Activated CD8-positive, alpha-beta T cell treated with anti-CD3 and anti-CD28 coated beads for 36 hours (primary cell): ENCODE results near the gene LRRC7. TPM values are rescaled to one million over a fixed set of nuclear protein-coding genes. Genes with fewer than 3 reads are reported as not detected.

Experiments
- ATAC-seq: fragments of 200-7000 bp; cut with Tn5 transposase; one replicate; pipeline ENCODE4 v1.10.0; 2021; ENCODE audit warnings: mild to moderate bottlenecking, moderate library complexity
- CTCF ChIA-PET: fragments of 350-600 bp; sonication (Branson Sonifier 250); formaldehyde crosslinking; loops from one replicate; lab custom pipeline; 2021; ENCODE audit warnings: antibody characterized with exemption; lab: Charles Lee
- POLR2A ChIA-PET: fragments of 350-600 bp; sonication (Branson Sonifier 250); formaldehyde crosslinking; loops from one replicate; lab custom pipeline; 2021; ENCODE audit warnings: antibody characterized with exemption; lab: Charles Lee
- DNase-seq: peaks from one replicate; pipeline ENCODE4 v3.0.0-alpha.2; 2020
- H3K27ac Mint-ChIP-seq: one replicate; pipeline ENCODE4 v1.8.0; 2021; ENCODE audit warnings: mild to moderate bottlenecking, mixed read lengths
- H3K27me3 Mint-ChIP-seq: one replicate; pipeline ENCODE4 v1.8.0; 2021; ENCODE audit warnings: mixed read lengths
- H3K36me3 Mint-ChIP-seq: one replicate; pipeline ENCODE4 v1.8.0; 2021; ENCODE audit warnings: low read depth, mixed read lengths
- H3K4me1 Mint-ChIP-seq: one replicate; pipeline ENCODE4 v1.8.0; 2021; ENCODE audit warnings: low read depth, mixed read lengths
- H3K4me3 Mint-ChIP-seq: one replicate; pipeline ENCODE4 v1.8.0; 2021; ENCODE audit warnings: mild to moderate bottlenecking, moderate library complexity, mixed read lengths
- H3K9me3 Mint-ChIP-seq: one replicate; pipeline ENCODE4 v1.8.0; 2021; ENCODE audit warnings: mixed read lengths
- intact Hi-C: fragments of 100-400 bp; cut with micrococcal nuclease; formaldehyde crosslinking; loops from one replicate; pipeline ENCODE4 v1.10.0; 2022
- total RNA-seq, 2 experiments: library from RNA; stranded (reverse); gene quantifications; one replicate each; pipeline ENCODE4 v1.2.3, GENCODE V29; 2021
- TF ChIP-seq, protein P1 (sequence below): fragments of 200-600 bp; IDR thresholded peaks from one replicate; pipeline ENCODE4 v1.8.0; 2022; ENCODE audit warnings: antibody characterized with exemption, mild to moderate bottlenecking

The LRRC7 gene
- total RNA-seq, 2 experiments from 2014 or later: 0.27 to 0.29 TPM

GRCh38 chr1:69827732-69828131, 260.0 kb downstream of the LRRC7 start:
- H3K9me3 Mint-ChIP-seq: peaks cover 2% of the 10 kb centered on the region
- TF ChIP-seq, protein P1, sequence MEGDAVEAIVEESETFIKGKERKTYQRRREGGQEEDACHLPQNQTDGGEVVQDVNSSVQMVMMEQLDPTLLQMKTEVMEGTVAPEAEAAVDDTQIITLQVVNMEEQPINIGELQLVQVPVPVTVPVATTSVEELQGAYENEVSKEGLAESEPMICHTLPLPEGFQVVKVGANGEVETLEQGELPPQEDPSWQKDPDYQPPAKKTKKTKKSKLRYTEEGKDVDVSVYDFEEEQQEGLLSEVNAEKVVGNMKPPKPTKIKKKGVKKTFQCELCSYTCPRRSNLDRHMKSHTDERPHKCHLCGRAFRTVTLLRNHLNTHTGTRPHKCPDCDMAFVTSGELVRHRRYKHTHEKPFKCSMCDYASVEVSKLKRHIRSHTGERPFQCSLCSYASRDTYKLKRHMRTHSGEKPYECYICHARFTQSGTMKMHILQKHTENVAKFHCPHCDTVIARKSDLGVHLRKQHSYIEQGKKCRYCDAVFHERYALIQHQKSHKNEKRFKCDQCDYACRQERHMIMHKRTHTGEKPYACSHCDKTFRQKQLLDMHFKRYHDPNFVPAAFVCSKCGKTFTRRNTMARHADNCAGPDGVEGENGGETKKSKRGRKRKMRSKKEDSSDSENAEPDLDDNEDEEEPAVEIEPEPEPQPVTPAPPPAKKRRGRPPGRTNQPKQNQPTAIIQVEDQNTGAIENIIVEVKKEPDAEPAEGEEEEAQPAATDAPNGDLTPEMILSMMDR: no peak
- H3K36me3 Mint-ChIP-seq: no peaks in the 10 kb centered on the region
- no peaks in the 10 kb centered on the region for H3K4me1 Mint-ChIP-seq
- ChIA-PET POLR2A (no interaction called here), CTCF (no interaction called here)
- H3K27me3 Mint-ChIP-seq: no peaks in the 10 kb centered on the region
- DNase-seq (no peak), ATAC-seq (no peak)
- no peak overlapping the region for H3K4me3 Mint-ChIP-seq
- intact Hi-C loops: no loop called here
- no peak overlapping the region for H3K27ac Mint-ChIP-seq

GRCh38 chr1:69833536-69833935, 265.8 kb downstream of the LRRC7 start:
- Mint-ChIP-seq H3K4me1 (no peaks in the 10 kb centered on the region), H3K4me3 (no peak overlapping the region), H3K9me3 (peaks cover 2% of the 10 kb centered on the region), H3K36me3 (no peaks in the 10 kb centered on the region), H3K27ac (no peak overlapping the region), H3K27me3 (no peaks in the 10 kb centered on the region)
- intact Hi-C loops: no loop called here
- DNase-seq (no peak), ATAC-seq (no peak)
- ChIA-PET POLR2A (no interaction called here), CTCF (no interaction called here)
- TF ChIP-seq, protein P1: no peak

- no peaks in the 10 kb centered on the region for H3K4me1 Mint-ChIP-seq
- H3K27me3 Mint-ChIP-seq: no peaks in the 10 kb centered on the region
- DNase-seq (no peak), ATAC-seq (no peak)
- no peak overlapping the region for H3K27ac Mint-ChIP-seq
- CTCF ChIA-PET: no interaction called here
- intact Hi-C loops: no loop called here
- POLR2A ChIA-PET: no interaction called here
- peaks cover 2% of the 10 kb centered on the region for H3K9me3 Mint-ChIP-seq
- H3K4me3 Mint-ChIP-seq: no peak overlapping the region
- no peaks in the 10 kb centered on the region for H3K36me3 Mint-ChIP-seq
- TF ChIP-seq, protein P1: no peak
Observed at GRCh38 chr1:69834336-69834735, 266.6 kb downstream of the LRRC7 start.

- no peaks in the 10 kb centered on the region for H3K4me1 Mint-ChIP-seq
- DNase-seq (no peak), ATAC-seq (no peak)
- H3K36me3 Mint-ChIP-seq: no peaks in the 10 kb centered on the region
- H3K9me3 Mint-ChIP-seq: peaks cover 2% of the 10 kb centered on the region
- ChIA-PET POLR2A (no interaction called here), CTCF (no interaction called here)
- H3K27me3 Mint-ChIP-seq: no peaks in the 10 kb centered on the region
- TF ChIP-seq, protein P1: no peak
- intact Hi-C loops: no loop called here
- H3K4me3 Mint-ChIP-seq: no peak overlapping the region
- no peak overlapping the region for H3K27ac Mint-ChIP-seq
Observed at GRCh38 chr1:69835955-69836354, 268.2 kb downstream of the LRRC7 start.

DNA sequence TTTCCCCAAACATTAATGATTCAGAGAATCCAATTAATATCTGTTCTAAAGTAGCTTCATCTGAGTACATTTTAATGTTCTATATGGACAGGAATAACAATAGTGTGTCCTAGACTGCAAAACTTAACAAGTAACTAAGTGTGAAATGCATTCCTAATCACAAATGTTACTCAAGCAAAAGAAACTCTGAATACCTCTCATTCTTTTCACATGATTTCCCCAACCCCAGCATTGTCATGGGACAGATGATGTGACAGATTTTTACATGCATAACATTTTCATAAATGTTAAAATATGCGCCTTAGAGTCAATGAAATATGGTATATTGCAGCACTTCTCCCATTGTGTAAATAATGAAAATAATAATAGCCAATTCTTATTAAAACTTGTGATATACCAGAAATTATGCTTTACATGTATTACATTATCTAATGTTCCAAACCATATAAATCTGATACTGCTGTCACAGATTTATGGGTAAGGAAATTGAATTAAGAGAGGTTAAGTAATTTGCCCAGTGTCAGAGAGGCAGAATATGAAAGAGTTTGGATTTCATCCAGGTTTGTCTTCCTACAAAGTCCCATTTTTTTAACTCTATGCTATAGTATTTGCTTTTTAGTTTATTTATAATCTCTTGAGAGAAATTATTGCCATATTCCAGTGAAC, 269.4 kb downstream of the LRRC7 start:
- no peaks in the 10 kb centered on the region for H3K36me3 Mint-ChIP-seq
- DNase-seq: no peak
- intact Hi-C loops: no loop called here
- ChIA-PET CTCF (no interaction called here), POLR2A (no interaction called here)
- H3K4me1 Mint-ChIP-seq: no peaks in the 10 kb centered on the region
- H3K27me3 Mint-ChIP-seq: no peaks in the 10 kb centered on the region
- H3K27ac Mint-ChIP-seq: no peak overlapping the region
- H3K4me3 Mint-ChIP-seq: no peak overlapping the region
- no peaks in the 10 kb centered on the region for H3K9me3 Mint-ChIP-seq
- ATAC-seq: no peak
- TF ChIP-seq, protein P1: no peak
